T follicular helper cell (primary cell): Measurements from ENCODE around the gene CHAT.

Experiments used
- DNase-seq: peaks from one replicate; pipeline ENCODE4 v3.0.0-alpha.2; 2020; ENCODE audit warnings: low read depth

The CHAT gene

GRCh38 chr10:49597426-49598163 lies 16.2 kb upstream of the CHAT start:
- no peak for DNase-seq

GRCh38 chr10:49598164-49598856 lies 15.5 kb upstream of the CHAT start:
- DNase-seq, result no peak

GRCh38 chr10:49598986-49599385 lies 14.9 kb upstream of the CHAT start:
- DNase-seq, result no peak

- no peak for DNase-seq
Observed at GRCh38 chr10:49599546-49599945, 14.3 kb upstream of the CHAT start.

GRCh38 chr10:49600046-49600445 lies 13.8 kb upstream of the CHAT start:
- DNase-seq, result no peak

- no peak for DNase-seq
Observed at GRCh38 chr10:49600781-49601400, 12.9 kb upstream of the CHAT start.

- DNase-seq, result no peak
Observed at GRCh38 chr10:49601857-49602256, 12.0 kb upstream of the CHAT start.

- no peak for DNase-seq
Observed at GRCh38 chr10:49602380-49603023, 11.3 kb upstream of the CHAT start.

- DNase-seq, result no peak
Observed at GRCh38 chr10:49605216-49605938, 8.5 kb upstream of the CHAT start.

GRCh38 chr10:49605939-49606509 lies 7.8 kb upstream of the CHAT start:
- no peak for DNase-seq

- DNase-seq, result peak; percentile 25
Observed at GRCh38 chr10:49606981-49607535, 6.8 kb upstream of the CHAT start.

- DNase-seq, result no peak
Observed at GRCh38 chr10:49608166-49609005, 5.5 kb upstream of the CHAT start.

GRCh38 chr10:49609006-49609282 lies 4.9 kb upstream of the CHAT start:
- no peak for DNase-seq

- no peak for DNase-seq
Observed at GRCh38 chr10:49609283-49610113, 4.3 kb upstream of the CHAT start.

- no peak for DNase-seq
Observed at GRCh38 chr10:49610114-49610457, 3.8 kb upstream of the CHAT start, which contains the start of gene SLC18A3. TSS of gene SLC18A3 (plus strand) at chr10:49610310. CDS start at chr10:49610741, 431 bp downstream.

GRCh38 chr10:49610458-49611165 lies 3.2 kb upstream of the CHAT start:
- DNase-seq, result no peak

- no peak for DNase-seq
Observed at GRCh38 chr10:49611166-49611815, 2.5 kb upstream of the CHAT start.

- no peak for DNase-seq
Observed at GRCh38 chr10:49611816-49612512, 1.9 kb upstream of the CHAT start.
